GM10266 (cell line): Measurements from ENCODE around the gene SERTM1.

Source experiments
- DNase-seq: peaks from one replicate; pipeline ENCODE4 v3.0.0; 2012; ENCODE audit errors: extremely low spot score
- CTCF ChIP-seq: IDR thresholded peaks from 2 replicates; pipeline ENCODE4 v1.5.1; 2012; ENCODE audit warnings: mild to moderate bottlenecking, low read depth; ENCODE audit not compliant: control insufficient read depth, insufficient read depth; ENCODE audit errors: missing control alignments

SERTM1 gene

GRCh38 chr13:36673838-36674326 lies at the start of gene SERTM1:
Gene SERTM1 (plus strand): TSS chr13:36674020. CDS start chr13:36695079, 21,059 bp downstream.
- no peak for DNase-seq

GRCh38 chr13:36628377-36629056 lies 45.3 kb upstream of the SERTM1 start:
- TF ChIP-seq CTCF, result no peak
- no peak for DNase-seq

More at GRCh38 chr13:36673838-36674326, at the start of gene SERTM1:
- no peak for TF ChIP-seq CTCF

GRCh38 chr13:36629057-36629385 lies 44.8 kb upstream of the SERTM1 start:
- no peak for DNase-seq
- no peak for TF ChIP-seq CTCF

GRCh38 chr13:36630181-36630803 lies 43.5 kb upstream of the SERTM1 start:
- no peak for TF ChIP-seq CTCF
- no peak for DNase-seq

- no peak for DNase-seq
- TF ChIP-seq CTCF, result no peak
These were observed 34.2 kb upstream of the SERTM1 start for GRCh38 chr13:36639610-36640009.

- DNase-seq, result no peak
- no peak for TF ChIP-seq CTCF
These were observed 23.2 kb upstream of the SERTM1 start for GRCh38 chr13:36650611-36651010.

- no peak for DNase-seq
- TF ChIP-seq CTCF, result no peak
These were observed 8.2 kb upstream of the SERTM1 start for GRCh38 chr13:36665630-36666029.
